HEK293 (cell line): Measurements from ENCODE around the gene EXOC3.

Source experiments
- KLF9 ChIP-seq: fragments of 450-650 bp; formaldehyde crosslinking; IDR thresholded peaks from 2 replicates; pipeline ENCODE4 v1.5.1; 2016; ENCODE audit warnings: missing biosample characterization, missing genetic modification characterization, low read depth
- MEIS1 ChIP-seq: sonication (generic); formaldehyde crosslinking; IDR thresholded peaks from 2 replicates; pipeline ENCODE4 v1.8.1; 2022; ENCODE audit warnings: missing genetic modification reagents, mild to moderate bottlenecking, borderline replicate concordance
- ZNF274 ChIP-seq, 2 experiments: fragments of 200-500 bp in 1 of 2; fragments of 450-650 bp in 1 of 2; sonication (Bioruptor generic) in 1 of 2; formaldehyde crosslinking in 1 of 2; IDR thresholded peaks; 2 replicates each; pipeline versions ENCODE4 v1.5.1 to v1.6.1; 2014 to 2016; ENCODE audit warnings: borderline replicate concordance in 1 of 2, inconsistent platforms in 1 of 2, low read length in 1 of 2, missing biosample characterization in 1 of 2, missing genetic modification characterization in 1 of 2
- ZNF350 ChIP-seq: fragments of 450-650 bp; formaldehyde crosslinking; IDR thresholded peaks from 2 replicates; pipeline ENCODE4 v1.5.0; 2017; ENCODE audit warnings: missing biosample characterization, mild to moderate bottlenecking, missing genetic modification characterization
- ZNF530 ChIP-seq: fragments of 450-650 bp; formaldehyde crosslinking; IDR thresholded peaks from 2 replicates; pipeline ENCODE4 v1.5.1; 2016; ENCODE audit warnings: low read depth, missing biosample characterization, missing genetic modification characterization
- ZNF670 ChIP-seq: fragments of 450-650 bp; formaldehyde crosslinking; IDR thresholded peaks from 2 replicates; pipeline ENCODE4 v1.5.1; 2016; ENCODE audit warnings: missing biosample characterization, missing genetic modification characterization, low read depth
- TF ChIP-seq, protein P1 (sequence below): fragments of 450-650 bp; formaldehyde crosslinking; IDR thresholded peaks from 2 replicates; pipeline ENCODE4 v1.5.1; 2016; ENCODE audit warnings: missing biosample characterization, missing genetic modification characterization
- TF ChIP-seq, protein P2 (sequence below): fragments of 450-650 bp; formaldehyde crosslinking; IDR thresholded peaks from 2 replicates; pipeline ENCODE4 v1.5.1; 2016; ENCODE audit warnings: missing biosample characterization, missing genetic modification characterization
- TF ChIP-seq, protein P3 (sequence below): fragments of 450-650 bp; formaldehyde crosslinking; optimal IDR thresholded peaks from 2 replicates; pipeline ENCODE3; 2016; ENCODE audit warnings: missing biosample characterization, mild to moderate bottlenecking, missing genetic modification characterization

DNA sequence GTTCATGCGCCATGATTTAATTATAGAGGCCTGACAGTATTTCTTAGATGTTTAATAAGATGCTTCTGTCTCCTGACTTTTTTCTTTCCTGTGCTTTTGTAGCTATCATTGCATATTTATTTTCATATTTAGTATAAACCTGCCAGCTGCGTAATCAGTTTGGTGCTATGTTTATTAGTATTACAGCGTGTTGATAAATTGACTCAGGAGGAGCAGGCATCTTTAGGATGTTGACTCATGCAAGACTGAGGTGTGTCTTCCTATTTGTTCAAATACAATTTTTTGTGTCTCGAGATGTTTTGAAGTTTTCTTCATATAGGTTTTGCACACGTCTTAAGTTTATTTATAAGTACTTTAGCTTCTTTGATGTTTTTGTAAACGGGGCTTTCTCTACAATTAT, 35.9 kb upstream of the EXOC3 start:
- TF ChIP-seq, protein P1, sequence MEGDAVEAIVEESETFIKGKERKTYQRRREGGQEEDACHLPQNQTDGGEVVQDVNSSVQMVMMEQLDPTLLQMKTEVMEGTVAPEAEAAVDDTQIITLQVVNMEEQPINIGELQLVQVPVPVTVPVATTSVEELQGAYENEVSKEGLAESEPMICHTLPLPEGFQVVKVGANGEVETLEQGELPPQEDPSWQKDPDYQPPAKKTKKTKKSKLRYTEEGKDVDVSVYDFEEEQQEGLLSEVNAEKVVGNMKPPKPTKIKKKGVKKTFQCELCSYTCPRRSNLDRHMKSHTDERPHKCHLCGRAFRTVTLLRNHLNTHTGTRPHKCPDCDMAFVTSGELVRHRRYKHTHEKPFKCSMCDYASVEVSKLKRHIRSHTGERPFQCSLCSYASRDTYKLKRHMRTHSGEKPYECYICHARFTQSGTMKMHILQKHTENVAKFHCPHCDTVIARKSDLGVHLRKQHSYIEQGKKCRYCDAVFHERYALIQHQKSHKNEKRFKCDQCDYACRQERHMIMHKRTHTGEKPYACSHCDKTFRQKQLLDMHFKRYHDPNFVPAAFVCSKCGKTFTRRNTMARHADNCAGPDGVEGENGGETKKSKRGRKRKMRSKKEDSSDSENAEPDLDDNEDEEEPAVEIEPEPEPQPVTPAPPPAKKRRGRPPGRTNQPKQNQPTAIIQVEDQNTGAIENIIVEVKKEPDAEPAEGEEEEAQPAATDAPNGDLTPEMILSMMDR (tag by site-specific recombination): no peak
- no peak for TF ChIP-seq MEIS1 (CRISPR knock-in tag)
- TF ChIP-seq ZNF530 (tag by site-specific recombination): no peak
- no peak for TF ChIP-seq ZNF350 (tag by site-specific recombination)
- TF ChIP-seq, protein P2, sequence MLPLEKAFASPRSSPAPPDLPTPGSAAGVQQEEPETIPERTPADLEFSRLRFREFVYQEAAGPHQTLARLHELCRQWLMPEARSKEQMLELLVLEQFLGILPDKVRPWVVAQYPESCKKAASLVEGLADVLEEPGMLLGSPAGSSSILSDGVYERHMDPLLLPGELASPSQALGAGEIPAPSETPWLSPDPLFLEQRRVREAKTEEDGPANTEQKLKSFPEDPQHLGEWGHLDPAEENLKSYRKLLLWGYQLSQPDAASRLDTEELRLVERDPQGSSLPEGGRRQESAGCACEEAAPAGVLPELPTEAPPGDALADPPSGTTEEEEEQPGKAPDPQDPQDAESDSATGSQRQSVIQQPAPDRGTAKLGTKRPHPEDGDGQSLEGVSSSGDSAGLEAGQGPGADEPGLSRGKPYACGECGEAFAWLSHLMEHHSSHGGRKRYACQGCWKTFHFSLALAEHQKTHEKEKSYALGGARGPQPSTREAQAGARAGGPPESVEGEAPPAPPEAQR (tag by site-specific recombination): no peak
- TF ChIP-seq ZNF670 (tag by site-specific recombination): no peak
- TF ChIP-seq ZNF274 (IDR thresholded peaks at IDR 0.05; ENCODE audit: low read length): no peak
- TF ChIP-seq ZNF274 (tag by site-specific recombination; IDR thresholded peaks at IDR 0.05; ENCODE audit: borderline replicate concordance): no peak
- no peak for TF ChIP-seq KLF9 (tag by site-specific recombination)
- TF ChIP-seq, protein P3, sequence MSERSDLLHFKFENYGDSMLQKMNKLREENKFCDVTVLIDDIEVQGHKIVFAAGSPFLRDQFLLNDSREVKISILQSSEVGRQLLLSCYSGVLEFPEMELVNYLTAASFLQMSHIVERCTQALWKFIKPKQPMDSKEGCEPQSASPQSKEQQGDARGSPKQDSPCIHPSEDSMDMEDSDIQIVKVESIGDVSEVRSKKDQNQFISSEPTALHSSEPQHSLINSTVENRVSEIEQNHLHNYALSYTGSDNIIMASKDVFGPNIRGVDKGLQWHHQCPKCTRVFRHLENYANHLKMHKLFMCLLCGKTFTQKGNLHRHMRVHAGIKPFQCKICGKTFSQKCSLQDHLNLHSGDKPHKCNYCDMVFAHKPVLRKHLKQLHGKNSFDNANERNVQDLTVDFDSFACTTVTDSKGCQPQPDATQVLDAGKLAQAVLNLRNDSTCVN (tag by site-specific recombination): no peak
